Measurements from ENCODE around the gene TOR1AIP1.
"Not testable (repeated sequence)": the region's sequence is repeated elsewhere in the genome, so short reads cannot be mapped to it uniquely, and the experiment has no call there.

Gene TOR1AIP1

GRCh38 chr1:179953974-179954492 lies 71.9 kb downstream of the TOR1AIP1 start:
- no peak for TF ChIP-seq PAX5 (IDR thresholded peaks at IDR 0.05; ENCODE audit: insufficient read depth, low read length, severe bottlenecking)
- no peak for TF ChIP-seq SPI1 (IDR thresholded peaks at IDR 0.05; ENCODE audit: low read depth, low read length)
- TF ChIP-seq POU2F2 (IDR thresholded peaks at IDR 0.05; ENCODE audit: low read depth, low read length): no peak
- TF ChIP-seq TAF1 (IDR thresholded peaks at IDR 0.05; ENCODE audit: low read depth, low read length): no peak
- FAIRE-seq (no peak), DNase-seq (ENCODE audit: insufficient read length, low spot score) (no peak)

- TF ChIP-seq POLR2A (IDR thresholded peaks at IDR 0.05; ENCODE audit: low read depth, low read length): peak; percentile 88
- TF ChIP-seq SPI1 (IDR thresholded peaks at IDR 0.05; ENCODE audit: low read depth, low read length): no peak
- peak; percentile 66; the same call in 1 of the 2 replicates for TF ChIP-seq POLR2AphosphoS5 (IDR thresholded peaks at IDR 0.05; ENCODE audit: low read depth, low read length)
- TF ChIP-seq PAX5 (IDR thresholded peaks at IDR 0.05; ENCODE audit: insufficient read depth, low read length, severe bottlenecking): peak; percentile 98
- peak; percentile 88 for TF ChIP-seq TAF1 (IDR thresholded peaks at IDR 0.05; ENCODE audit: low read depth, low read length)
- no peak; the same call in 1 of the 2 replicates for TF ChIP-seq POU2F2 (IDR thresholded peaks at IDR 0.05; ENCODE audit: low read depth, low read length)
- FAIRE-seq: peak; percentile 99
- DNase-seq (ENCODE audit: insufficient read length, low spot score): peak; percentile 56
These were observed 72.6 kb downstream of the TOR1AIP1 start, which contains the start of gene CEP350 for GRCh38 chr1:179954493-179955286. TSS of gene CEP350 (plus strand) at chr1:179954810. CDS start at chr1:179986182, 31,372 bp downstream.

GRCh38 chr1:179955287-179955680 lies 73.2 kb downstream of the TOR1AIP1 start:
- FAIRE-seq (peak; percentile 33), DNase-seq (ENCODE audit: insufficient read length, low spot score) (no peak)
- TF ChIP-seq TAF1 (IDR thresholded peaks at IDR 0.05; ENCODE audit: low read depth, low read length) (no peak), POLR2A (IDR thresholded peaks at IDR 0.05; ENCODE audit: low read depth, low read length) (no peak), POU2F2 (IDR thresholded peaks at IDR 0.05; ENCODE audit: low read depth, low read length) (no peak), SPI1 (IDR thresholded peaks at IDR 0.05; ENCODE audit: low read depth, low read length) (no peak), POLR2AphosphoS5 (IDR thresholded peaks at IDR 0.05; ENCODE audit: low read depth, low read length) (no peak), PAX5 (IDR thresholded peaks at IDR 0.05; ENCODE audit: insufficient read depth, low read length, severe bottlenecking) (no peak)

GRCh38 chr1:179955731-179956130 lies 73.6 kb downstream of the TOR1AIP1 start:
- DNase-seq (ENCODE audit: insufficient read length, low spot score): no peak

GRCh38 chr1:179958359-179958758 lies 76.3 kb downstream of the TOR1AIP1 start:
- TF ChIP-seq POLR2A (IDR thresholded peaks at IDR 0.05; ENCODE audit: low read depth, low read length) (no peak), PAX5 (IDR thresholded peaks at IDR 0.05; ENCODE audit: insufficient read depth, low read length, severe bottlenecking) (no peak), POLR2AphosphoS5 (IDR thresholded peaks at IDR 0.05; ENCODE audit: low read depth, low read length) (no peak), TAF1 (IDR thresholded peaks at IDR 0.05; ENCODE audit: low read depth, low read length) (no peak), SPI1 (IDR thresholded peaks at IDR 0.05; ENCODE audit: low read depth, low read length) (no peak), POU2F2 (IDR thresholded peaks at IDR 0.05; ENCODE audit: low read depth, low read length) (no peak)
- no peak for DNase-seq (ENCODE audit: insufficient read length, low spot score)
- no peak for FAIRE-seq

More at GRCh38 chr1:179955731-179956130, 73.6 kb downstream of the TOR1AIP1 start:
- TF ChIP-seq PAX5 (IDR thresholded peaks at IDR 0.05; ENCODE audit: insufficient read depth, low read length, severe bottlenecking): no peak
- TF ChIP-seq SPI1 (IDR thresholded peaks at IDR 0.05; ENCODE audit: low read depth, low read length): peak; percentile 27; the same call in 1 of the 2 replicates
- no peak for FAIRE-seq

- DNase-seq (ENCODE audit: insufficient read length, low spot score); FAIRE-seq: not testable (repeated sequence)
These were observed 80.1 kb downstream of the TOR1AIP1 start for GRCh38 chr1:179962168-179962567.

GRCh38 chr1:179966551-179966950 lies 84.5 kb downstream of the TOR1AIP1 start:
- TF ChIP-seq POLR2AphosphoS5 (IDR thresholded peaks at IDR 0.05; ENCODE audit: low read depth, low read length) (no peak), POLR2A (IDR thresholded peaks at IDR 0.05; ENCODE audit: low read depth, low read length) (no peak), PAX5 (IDR thresholded peaks at IDR 0.05; ENCODE audit: insufficient read depth, low read length, severe bottlenecking) (no peak), POU2F2 (IDR thresholded peaks at IDR 0.05; ENCODE audit: low read depth, low read length) (no peak), TAF1 (IDR thresholded peaks at IDR 0.05; ENCODE audit: low read depth, low read length) (no peak), SPI1 (IDR thresholded peaks at IDR 0.05; ENCODE audit: low read depth, low read length) (no peak)

GRCh38 chr1:179968284-179968993 lies 86.4 kb downstream of the TOR1AIP1 start:
- DNase-seq (ENCODE audit: insufficient read length, low spot score): no peak
- no peak for FAIRE-seq

More at GRCh38 chr1:179966551-179966950, 84.5 kb downstream of the TOR1AIP1 start:
- FAIRE-seq (no peak), DNase-seq (ENCODE audit: insufficient read length, low spot score) (no peak)

More at GRCh38 chr1:179968284-179968993, 86.4 kb downstream of the TOR1AIP1 start:
- TF ChIP-seq TAF1 (IDR thresholded peaks at IDR 0.05; ENCODE audit: low read depth, low read length) (no peak), POLR2A (IDR thresholded peaks at IDR 0.05; ENCODE audit: low read depth, low read length) (no peak), POLR2AphosphoS5 (IDR thresholded peaks at IDR 0.05; ENCODE audit: low read depth, low read length) (no peak), POU2F2 (IDR thresholded peaks at IDR 0.05; ENCODE audit: low read depth, low read length) (no peak), SPI1 (IDR thresholded peaks at IDR 0.05; ENCODE audit: low read depth, low read length) (no peak), PAX5 (IDR thresholded peaks at IDR 0.05; ENCODE audit: insufficient read depth, low read length, severe bottlenecking) (no peak)
